ENCODE results near the gene NRDC.

NRDC gene

DNA sequence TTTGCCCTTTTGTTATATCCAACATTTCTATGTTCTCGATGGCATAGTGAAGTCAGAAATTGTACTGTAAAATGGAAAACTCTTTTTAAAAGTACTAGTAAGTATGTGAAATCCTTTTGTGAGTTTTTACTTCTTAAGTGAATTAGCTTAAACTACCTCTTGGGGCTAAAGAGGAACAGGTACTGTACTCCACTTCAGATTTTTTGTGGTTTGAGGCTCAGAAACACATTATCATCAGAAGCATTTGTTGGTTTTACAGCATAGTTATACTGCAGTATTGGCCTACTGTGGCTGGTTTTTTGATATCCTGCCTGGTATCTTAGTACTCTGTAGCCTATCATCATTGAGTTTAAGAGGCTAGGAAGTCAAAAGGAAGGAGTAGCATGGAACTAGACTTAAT is 117.2 kb downstream of the NRDC start:
- WGBS, 2 donors (ENCODE audit: extremely low coverage in 2 of 2, insufficient read length in 2 of 2, insufficient replicate concordance in 1 of 2) = no CpG with 5 or more reads among the region's 1 CpG
- H3K23ac ChIP-seq (ENCODE audit: low read depth, low read length, poor library complexity) = no peak overlapping the region
- H3K27ac ChIP-seq (replicated peaks; ENCODE audit: low read length) = no peak overlapping the region

DNA sequence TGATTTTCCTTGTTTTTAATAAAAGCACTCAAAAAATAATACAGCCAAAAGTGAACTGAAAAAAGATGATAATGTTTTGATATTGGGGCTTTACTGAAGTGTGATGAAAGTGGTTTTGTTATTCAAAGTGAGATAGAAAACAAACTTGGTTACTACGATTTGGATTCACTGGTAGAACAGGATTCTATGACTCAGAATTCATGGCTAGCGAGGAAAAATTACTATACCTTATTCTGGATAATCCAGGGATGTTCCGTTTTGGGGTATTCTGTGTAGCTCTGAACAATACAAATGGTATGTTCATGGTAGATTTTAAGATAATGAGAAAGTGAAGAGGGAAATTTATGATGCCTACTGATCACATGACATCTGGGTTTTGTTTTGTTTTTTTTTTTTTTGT is 117.7 kb downstream of the NRDC start:
- Histone ChIP-seq H3K9ac (ENCODE audit: low read depth, low read length, poor library complexity) (no peak overlapping the region), H3K23ac (ENCODE audit: low read depth, low read length, poor library complexity) (no peak overlapping the region), H4K91ac (ENCODE audit: low read depth, low read length, poor library complexity) (no peak overlapping the region), H3K9me3 (replicated peaks in 1 of 2; ENCODE audit: control insufficient read depth in 2 of 2, insufficient read depth in 1 of 2, low read depth in 1 of 2, low read length in 2 of 2) (no peaks in the 10 kb centered on the region), H3K14ac (ENCODE audit: low read length) (no peak overlapping the region), H3K27me3 (ENCODE audit: control insufficient read depth in 3 of 3, insufficient read depth in 3 of 3, low read depth in 1 of 3, low read length in 3 of 3) (no peaks in the 10 kb centered on the region), H3K4me1 (ENCODE audit: control insufficient read depth in 2 of 2, insufficient read depth in 1 of 2, low read depth in 1 of 2, low read length in 2 of 2) (no peaks in the 10 kb centered on the region), H3K4ac (ENCODE audit: low read length) (no peak overlapping the region), H3K36me3 (replicated peaks in 1 of 2; ENCODE audit: control insufficient read depth in 2 of 2, insufficient read depth in 2 of 2, low read length in 2 of 2) (peaks cover 0 to 67% of the 10 kb centered on the region in 2 donors), H4K8ac (ENCODE audit: low read depth, low read length) (no peak overlapping the region), H3K27ac (replicated peaks; ENCODE audit: low read length) (no peak overlapping the region), H3K4me2 (ENCODE audit: insufficient read depth, low read length, poor library complexity, severe bottlenecking) (no peak overlapping the region), H2BK15ac (ENCODE audit: low read length) (no peak overlapping the region), H2AK5ac (ENCODE audit: low read depth, low read length) (no peak overlapping the region), H3K4me3 (ENCODE audit: low read length in 2 of 2) (no peak overlapping the region), H2BK12ac (ENCODE audit: low read length) (no peak overlapping the region), H2BK5ac (ENCODE audit: low read length) (no peak overlapping the region), H3K79me1 (ENCODE audit: low read depth, low read length) (no peaks in the 10 kb centered on the region), H2BK120ac (ENCODE audit: low read depth, low read length) (no peak overlapping the region), H3K18ac (ENCODE audit: low read length) (no peak overlapping the region), H2AFZ (ENCODE audit: low read length) (no peak overlapping the region)
- WGBS, 2 donors (ENCODE audit: extremely low coverage in 2 of 2, insufficient read length in 2 of 2, insufficient replicate concordance in 1 of 2) = no CpG with 5 or more reads among the region's 3 CpGs
- DNase-seq (ENCODE audit: low spot score) = no peak

More for the DNA sequence above, 117.2 kb downstream of the NRDC start:
- Histone ChIP-seq H3K27me3 (ENCODE audit: control insufficient read depth in 3 of 3, insufficient read depth in 3 of 3, low read depth in 1 of 3, low read length in 3 of 3) (no peaks in the 10 kb centered on the region), H3K36me3 (replicated peaks in 1 of 2; ENCODE audit: control insufficient read depth in 2 of 2, insufficient read depth in 2 of 2, low read length in 2 of 2) (peaks cover 3 to 67% of the 10 kb centered on the region in 2 donors), H3K4me1 (ENCODE audit: control insufficient read depth in 2 of 2, insufficient read depth in 1 of 2, low read depth in 1 of 2, low read length in 2 of 2) (no peaks in the 10 kb centered on the region), H3K4me2 (ENCODE audit: insufficient read depth, low read length, poor library complexity, severe bottlenecking) (no peak overlapping the region), H3K79me1 (ENCODE audit: low read depth, low read length) (no peaks in the 10 kb centered on the region), H3K4ac (ENCODE audit: low read length) (no peak overlapping the region), H2AFZ (ENCODE audit: low read length) (no peak overlapping the region), H3K18ac (ENCODE audit: low read length) (no peak overlapping the region), H3K9me3 (replicated peaks in 1 of 2; ENCODE audit: control insufficient read depth in 2 of 2, insufficient read depth in 1 of 2, low read depth in 1 of 2, low read length in 2 of 2) (no peaks in the 10 kb centered on the region), H2BK15ac (ENCODE audit: low read length) (no peak overlapping the region), H2BK120ac (ENCODE audit: low read depth, low read length) (no peak overlapping the region), H3K14ac (ENCODE audit: low read length) (no peak overlapping the region), H4K91ac (ENCODE audit: low read depth, low read length, poor library complexity) (no peak overlapping the region), H4K8ac (ENCODE audit: low read depth, low read length) (no peak overlapping the region), H2AK5ac (ENCODE audit: low read depth, low read length) (no peak overlapping the region), H3K4me3 (ENCODE audit: low read length in 2 of 2) (no peak overlapping the region), H2BK5ac (ENCODE audit: low read length) (no peak overlapping the region), H2BK12ac (ENCODE audit: low read length) (no peak overlapping the region), H3K9ac (ENCODE audit: low read depth, low read length, poor library complexity) (no peak overlapping the region)
- no peak for DNase-seq (ENCODE audit: low spot score)

DNA sequence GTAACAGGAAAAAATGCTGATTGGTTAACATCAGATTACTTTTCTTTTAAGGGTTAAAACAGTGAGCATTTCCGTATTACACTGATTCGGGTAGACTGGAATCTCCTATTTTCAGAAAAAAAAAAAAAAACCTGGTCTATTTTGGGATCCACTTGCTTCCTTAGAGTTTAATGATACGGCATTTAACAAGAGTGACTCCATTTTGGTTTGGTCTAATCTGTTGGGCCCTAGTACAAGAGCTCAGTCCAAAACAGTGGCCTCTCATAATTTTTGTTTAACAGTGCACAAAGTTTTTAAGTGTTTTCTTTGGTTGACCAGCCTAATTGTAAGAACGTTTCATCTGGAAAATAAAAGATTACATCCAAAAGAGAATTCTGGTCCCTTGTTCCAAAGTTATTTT is 120.2 kb downstream of the NRDC start:
- no peak for DNase-seq (ENCODE audit: low spot score)
- Histone ChIP-seq H3K4me1 (ENCODE audit: control insufficient read depth in 2 of 2, insufficient read depth in 1 of 2, low read depth in 1 of 2, low read length in 2 of 2) (no peaks in the 10 kb centered on the region), H3K9ac (ENCODE audit: low read depth, low read length, poor library complexity) (no peak overlapping the region), H3K27ac (replicated peaks; ENCODE audit: low read length) (no peak overlapping the region), H3K36me3 (replicated peaks in 1 of 2; ENCODE audit: control insufficient read depth in 2 of 2, insufficient read depth in 2 of 2, low read length in 2 of 2) (peaks cover 0 to 67% of the 10 kb centered on the region in 2 donors), H3K9me3 (replicated peaks in 1 of 2; ENCODE audit: control insufficient read depth in 2 of 2, insufficient read depth in 1 of 2, low read depth in 1 of 2, low read length in 2 of 2) (no peaks in the 10 kb centered on the region), H2BK12ac (ENCODE audit: low read length) (no peak overlapping the region), H3K18ac (ENCODE audit: low read length) (no peak overlapping the region), H4K91ac (ENCODE audit: low read depth, low read length, poor library complexity) (no peak overlapping the region), H2AK5ac (ENCODE audit: low read depth, low read length) (no peak overlapping the region), H3K4me3 (ENCODE audit: low read length in 2 of 2) (no peak overlapping the region), H3K4me2 (ENCODE audit: insufficient read depth, low read length, poor library complexity, severe bottlenecking) (no peak overlapping the region), H2BK15ac (ENCODE audit: low read length) (no peak overlapping the region), H4K8ac (ENCODE audit: low read depth, low read length) (no peak overlapping the region), H2BK5ac (ENCODE audit: low read length) (no peak overlapping the region), H3K27me3 (ENCODE audit: control insufficient read depth in 3 of 3, insufficient read depth in 3 of 3, low read depth in 1 of 3, low read length in 3 of 3) (no peaks in the 10 kb centered on the region), H3K14ac (ENCODE audit: low read length) (no peak overlapping the region), H2BK120ac (ENCODE audit: low read depth, low read length) (no peak overlapping the region), H3K4ac (ENCODE audit: low read length) (no peak overlapping the region), H3K23ac (ENCODE audit: low read depth, low read length, poor library complexity) (no peak overlapping the region), H2AFZ (ENCODE audit: low read length) (no peak overlapping the region), H3K79me1 (ENCODE audit: low read depth, low read length) (no peaks in the 10 kb centered on the region)
- no CpG with 5 or more reads among the region's 4 CpGs for WGBS, 2 donors (ENCODE audit: extremely low coverage in 2 of 2, insufficient read length in 2 of 2, insufficient replicate concordance in 1 of 2)

DNA sequence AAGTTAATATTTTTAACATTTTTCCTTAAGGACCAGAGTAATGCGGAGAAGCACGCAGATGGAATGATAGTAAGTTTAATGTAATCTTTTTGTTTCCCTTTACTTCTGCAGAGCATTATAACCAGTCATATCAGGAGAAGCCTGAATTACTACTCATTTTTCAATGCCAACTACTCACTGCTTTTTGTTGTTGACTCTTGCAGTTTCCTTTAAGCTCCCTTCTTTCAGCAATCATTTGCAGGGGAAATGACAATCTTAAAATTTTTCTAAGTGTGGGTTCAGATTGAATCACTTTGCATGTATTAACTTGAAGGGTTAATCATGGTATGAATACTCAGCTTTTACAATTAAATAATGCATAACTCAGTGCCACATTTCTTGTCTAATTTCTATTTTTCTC is 122.2 kb downstream of the NRDC start:
- WGBS, 2 donors (ENCODE audit: extremely low coverage in 2 of 2, insufficient read length in 2 of 2, insufficient replicate concordance in 1 of 2) = no CpG with 5 or more reads among the region's 2 CpGs
- Histone ChIP-seq H3K4ac (ENCODE audit: low read length) (no peak overlapping the region), H3K27ac (replicated peaks; ENCODE audit: low read length) (no peak overlapping the region), H3K4me1 (ENCODE audit: control insufficient read depth in 2 of 2, insufficient read depth in 1 of 2, low read depth in 1 of 2, low read length in 2 of 2) (no peaks in the 10 kb centered on the region), H3K36me3 (replicated peaks in 1 of 2; ENCODE audit: control insufficient read depth in 2 of 2, insufficient read depth in 2 of 2, low read length in 2 of 2) (peaks cover 8 to 66% of the 10 kb centered on the region in 2 donors), H3K9me3 (replicated peaks in 1 of 2; ENCODE audit: control insufficient read depth in 2 of 2, insufficient read depth in 1 of 2, low read depth in 1 of 2, low read length in 2 of 2) (peaks cover 0 to 7% of the 10 kb centered on the region in 2 donors), H4K91ac (ENCODE audit: low read depth, low read length, poor library complexity) (no peak overlapping the region), H2AFZ (ENCODE audit: low read length) (no peak overlapping the region), H2BK5ac (ENCODE audit: low read length) (no peak overlapping the region), H2BK15ac (ENCODE audit: low read length) (no peak overlapping the region), H3K14ac (ENCODE audit: low read length) (no peak overlapping the region), H2AK5ac (ENCODE audit: low read depth, low read length) (no peak overlapping the region), H3K4me2 (ENCODE audit: insufficient read depth, low read length, poor library complexity, severe bottlenecking) (no peak overlapping the region), H3K9ac (ENCODE audit: low read depth, low read length, poor library complexity) (no peak overlapping the region), H3K4me3 (ENCODE audit: low read length in 2 of 2) (no peak overlapping the region), H3K27me3 (ENCODE audit: control insufficient read depth in 3 of 3, insufficient read depth in 3 of 3, low read depth in 1 of 3, low read length in 3 of 3) (no peaks in the 10 kb centered on the region), H2BK120ac (ENCODE audit: low read depth, low read length) (no peak overlapping the region), H3K23ac (ENCODE audit: low read depth, low read length, poor library complexity) (no peak overlapping the region), H2BK12ac (ENCODE audit: low read length) (no peak overlapping the region), H3K79me1 (ENCODE audit: low read depth, low read length) (no peaks in the 10 kb centered on the region), H4K8ac (ENCODE audit: low read depth, low read length) (no peak overlapping the region), H3K18ac (ENCODE audit: low read length) (no peak overlapping the region)
- no peak for DNase-seq (ENCODE audit: low spot score)

Data from neuronal stem cell (in vitro differentiated cells).